ENCODE data around the gene KRTCAP3. TPM values are rescaled to one million over a fixed set of nuclear protein-coding genes. Genes with fewer than 3 reads are reported as not detected.

Gene KRTCAP3
- total RNA-seq, 4 donors from 2014 or later = 18.0 to 112 (median 47.8) TPM

GRCh38 chr2:27409321-27410073 lies 32.7 kb upstream of the KRTCAP3 start, which contains the start of gene PPM1G:
Gene PPM1G, minus strand, starts transcription at chr2:27409591. Its CDS starts 169 bp downstream, at chr2:27409422.
- no peaks in the 10 kb centered on the region for H3K9me3 ChIP-seq
- in situ Hi-C loops (cut with MboI; ENCODE audit: low pct_ligation_motif_present in 1 of 4, low pct_unique_long_range_greater_than_20kb in 1 of 4, low sequenced_read_pairs in 3 of 4) (no loop called here), intact Hi-C loops (cut with DNase I; ENCODE audit: low total_unique reads) (no loop called here)
- peak; percentile 98 for DNase-seq
- H3K36me3 ChIP-seq = no peaks in the 10 kb centered on the region
- WGBS, 2 donors (ENCODE audit: low coverage in 1 of 2) = 1 to 2% methylated on average over 13 to 55 of the region's 82 CpGs
- peak within 1 kb of the TSS; percentile 91 to 98 (median 94) for H3K27ac ChIP-seq
- TF ChIP-seq POLR2A (IDR thresholded peaks at IDR 0.05) (peak; percentile 73), POLR2AphosphoS5 (IDR thresholded peaks at IDR 0.05) (peak; percentile 46 to 87 (median 86)), EP300 (IDR thresholded peaks at IDR 0.05; ENCODE audit: low read depth) (no peak)
- TF ChIP-seq, protein P1, sequence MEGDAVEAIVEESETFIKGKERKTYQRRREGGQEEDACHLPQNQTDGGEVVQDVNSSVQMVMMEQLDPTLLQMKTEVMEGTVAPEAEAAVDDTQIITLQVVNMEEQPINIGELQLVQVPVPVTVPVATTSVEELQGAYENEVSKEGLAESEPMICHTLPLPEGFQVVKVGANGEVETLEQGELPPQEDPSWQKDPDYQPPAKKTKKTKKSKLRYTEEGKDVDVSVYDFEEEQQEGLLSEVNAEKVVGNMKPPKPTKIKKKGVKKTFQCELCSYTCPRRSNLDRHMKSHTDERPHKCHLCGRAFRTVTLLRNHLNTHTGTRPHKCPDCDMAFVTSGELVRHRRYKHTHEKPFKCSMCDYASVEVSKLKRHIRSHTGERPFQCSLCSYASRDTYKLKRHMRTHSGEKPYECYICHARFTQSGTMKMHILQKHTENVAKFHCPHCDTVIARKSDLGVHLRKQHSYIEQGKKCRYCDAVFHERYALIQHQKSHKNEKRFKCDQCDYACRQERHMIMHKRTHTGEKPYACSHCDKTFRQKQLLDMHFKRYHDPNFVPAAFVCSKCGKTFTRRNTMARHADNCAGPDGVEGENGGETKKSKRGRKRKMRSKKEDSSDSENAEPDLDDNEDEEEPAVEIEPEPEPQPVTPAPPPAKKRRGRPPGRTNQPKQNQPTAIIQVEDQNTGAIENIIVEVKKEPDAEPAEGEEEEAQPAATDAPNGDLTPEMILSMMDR (IDR thresholded peaks at IDR 0.05) = no peak
- no peaks in the 10 kb centered on the region for H3K27me3 ChIP-seq
- peaks cover 12 to 31% (median 20%) of the 10 kb centered on the region in 4 donors for H3K4me1 ChIP-seq
- H3K4me3 ChIP-seq = peak within 1 kb of the TSS; percentile 71 to 99 (median 94)

DNA sequence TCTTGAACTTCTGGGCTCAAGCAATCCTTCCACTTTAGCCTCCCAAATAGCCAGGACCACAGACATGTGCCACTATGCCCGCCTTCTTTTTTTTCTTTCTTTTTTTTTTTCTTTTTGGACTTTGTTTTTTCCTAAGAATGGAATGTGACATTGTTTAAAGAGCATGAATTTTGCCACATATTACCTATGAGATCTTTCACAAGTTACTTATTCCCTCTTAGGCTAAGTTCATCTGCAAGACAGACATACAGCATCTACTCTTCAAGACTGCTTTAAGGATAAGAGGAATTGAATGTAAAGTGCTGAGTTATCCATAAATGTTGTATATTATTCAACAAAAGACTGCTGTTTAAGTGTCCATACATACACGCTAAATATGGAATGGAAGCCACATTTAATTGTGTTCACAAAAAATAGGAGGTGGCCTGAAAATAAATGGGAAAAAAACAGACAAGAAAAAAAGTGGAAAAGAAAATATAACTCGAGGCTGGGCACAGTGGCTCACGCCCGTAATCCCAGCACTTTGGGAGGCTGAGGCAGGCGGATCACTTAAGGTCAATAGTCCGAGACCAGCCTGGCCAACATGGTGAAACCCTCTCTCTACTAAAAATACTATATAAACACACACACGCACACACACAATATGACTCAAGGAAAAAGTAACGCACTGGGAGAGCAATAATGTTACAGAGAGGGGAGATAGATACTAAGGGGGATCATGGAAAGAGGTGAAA lies 29.6 kb upstream of the KRTCAP3 start:
- Histone ChIP-seq H3K9me3 (no peaks in the 10 kb centered on the region), H3K4me1 (peaks cover 8 to 19% (median 18%) of the 10 kb centered on the region in 4 donors), H3K4me3 (no peak overlapping the region), H3K36me3 (no peaks in the 10 kb centered on the region), H3K27ac (no peak overlapping the region), H3K27me3 (no peaks in the 10 kb centered on the region)
- intact Hi-C loops (cut with DNase I; ENCODE audit: low total_unique reads) = no loop called here
- in situ Hi-C loops (cut with MboI; ENCODE audit: low pct_ligation_motif_present in 1 of 4, low pct_unique_long_range_greater_than_20kb in 1 of 4, low sequenced_read_pairs in 3 of 4) = no loop called here
- TF ChIP-seq POLR2A (IDR thresholded peaks at IDR 0.05) (no peak), POLR2AphosphoS5 (IDR thresholded peaks at IDR 0.05) (no peak), EP300 (IDR thresholded peaks at IDR 0.05; ENCODE audit: low read depth) (no peak)
- TF ChIP-seq, protein P1 (IDR thresholded peaks at IDR 0.05) = no peak
- WGBS, 2 donors (ENCODE audit: low coverage in 1 of 2) = 78 to 85% methylated on average over 9 of the region's 9 CpGs
- no peak for DNase-seq

- intact Hi-C loops (cut with DNase I; ENCODE audit: low total_unique reads) = no loop called here
- in situ Hi-C loops (cut with MboI; ENCODE audit: low pct_ligation_motif_present in 1 of 4, low pct_unique_long_range_greater_than_20kb in 1 of 4, low sequenced_read_pairs in 3 of 4) = no loop called here
- no peak overlapping the region for H3K27ac ChIP-seq
- no peaks in the 10 kb centered on the region for H3K9me3 ChIP-seq
- WGBS, 2 donors (ENCODE audit: low coverage in 1 of 2) = 92 to 100% methylated on average over 2 to 6 of the region's 6 CpGs
- no peak overlapping the region for H3K4me3 ChIP-seq
- TF ChIP-seq, protein P1 (IDR thresholded peaks at IDR 0.05) = no peak
- TF ChIP-seq POLR2A (IDR thresholded peaks at IDR 0.05) (no peak), EP300 (IDR thresholded peaks at IDR 0.05; ENCODE audit: low read depth) (no peak), POLR2AphosphoS5 (IDR thresholded peaks at IDR 0.05) (no peak)
- DNase-seq = no peak
- no peaks in the 10 kb centered on the region for H3K4me1 ChIP-seq
- H3K27me3 ChIP-seq = no peaks in the 10 kb centered on the region
- no peaks in the 10 kb centered on the region for H3K36me3 ChIP-seq
These were observed 26.0 kb upstream of the KRTCAP3 start for GRCh38 chr2:27416151-27416550.

- Histone ChIP-seq H3K9me3 (no peaks in the 10 kb centered on the region), H3K27ac (no peak overlapping the region), H3K4me1 (no peaks in the 10 kb centered on the region), H3K4me3 (no peak overlapping the region), H3K27me3 (no peaks in the 10 kb centered on the region), H3K36me3 (no peaks in the 10 kb centered on the region)
- no peak for DNase-seq
- TF ChIP-seq POLR2A (IDR thresholded peaks at IDR 0.05) (no peak), POLR2AphosphoS5 (IDR thresholded peaks at IDR 0.05) (no peak), EP300 (IDR thresholded peaks at IDR 0.05; ENCODE audit: low read depth) (no peak)
- TF ChIP-seq, protein P1 (IDR thresholded peaks at IDR 0.05) = no peak
- intact Hi-C loops (cut with DNase I; ENCODE audit: low total_unique reads) = no loop called here
- in situ Hi-C loops (cut with MboI; ENCODE audit: low pct_ligation_motif_present in 1 of 4, low pct_unique_long_range_greater_than_20kb in 1 of 4, low sequenced_read_pairs in 3 of 4) = no loop called here
These were observed 21.2 kb upstream of the KRTCAP3 start for GRCh38 chr2:27420996-27421395.

Data from transverse colon (tissue), 4 donors.